Calu3 (cell line): ENCODE data around the gene LRP2. TPM values are rescaled to one million over a fixed set of nuclear protein-coding genes. Genes with fewer than 3 reads are reported as not detected.

ENCODE experiments used
- BruUV-seq: library from RNA; stranded (reverse); fragments of 400-500 nt; replicated peaks from 2 replicates; lab custom pipeline; 2021; lab: Mats Ljungman, UMichigan
- CTCF ChIA-PET: fragments of 300-600 bp; sonication (Branson Sonifier 250); formaldehyde crosslinking; loops from one replicate; lab custom pipeline; 2022; ENCODE audit warnings: antibody characterized with exemption; lab: Charles Lee
- DNase-seq: peaks from one replicate; pipeline ENCODE4 v3.0.0; 2022
- H3K27ac Mint-ChIP-seq: one replicate; pipeline ENCODE4 v1.8.0; 2022; ENCODE audit warnings: mixed read lengths; ENCODE audit not compliant: unreplicated experiment
- H3K27me3 Mint-ChIP-seq: one replicate; pipeline ENCODE4 v1.8.0; 2022; ENCODE audit warnings: mixed read lengths; ENCODE audit not compliant: unreplicated experiment
- H3K36me3 Mint-ChIP-seq: one replicate; pipeline ENCODE4 v1.8.0; 2022; ENCODE audit warnings: mild to moderate bottlenecking, moderate library complexity, mixed read lengths; ENCODE audit not compliant: insufficient read depth, unreplicated experiment
- H3K4me1 Mint-ChIP-seq: one replicate; pipeline ENCODE4 v1.8.0; 2022; ENCODE audit warnings: mild to moderate bottlenecking, low read depth, mixed read lengths; ENCODE audit not compliant: unreplicated experiment
- H3K4me3 Mint-ChIP-seq: one replicate; pipeline ENCODE4 v1.8.0; 2022; ENCODE audit warnings: mild to moderate bottlenecking, low read depth, moderate library complexity, mixed read lengths; ENCODE audit not compliant: unreplicated experiment
- H3K9me3 Mint-ChIP-seq: one replicate; pipeline ENCODE4 v1.8.0; 2022; ENCODE audit warnings: low read depth, mixed read lengths; ENCODE audit not compliant: unreplicated experiment
- CTCF ChIP-seq: fragments of 200-600 bp; IDR thresholded peaks from one replicate; pipeline ENCODE4 v1.8.0; 2022; ENCODE audit warnings: antibody characterized with exemption; ENCODE audit not compliant: unreplicated experiment
- intact Hi-C: fragments of 100-400 bp; cut with micrococcal nuclease; formaldehyde crosslinking; loops from one replicate; pipeline ENCODE4 v1.10.0; 2022; ENCODE audit not compliant: unreplicated experiment
- total RNA-seq: library from RNA; stranded (reverse); gene quantifications from 2 replicates; pipeline ENCODE4 v1.2.3, GENCODE V29; 2022

LRP2 gene
- total RNA-seq, 1 experiment from 2014 or later = 0.66 TPM

GRCh38 chr2:169178364-169178763, 184.0 kb downstream of the LRP2 start:
- BruUV-seq = no TSS peak
- no peaks in the 10 kb centered on the region for H3K36me3 Mint-ChIP-seq
- DNase-seq = no peak

GRCh38 chr2:169175112-169175511, 187.2 kb downstream of the LRP2 start:
- intact Hi-C loops = no loop called here
- DNase-seq = no peak
- Mint-ChIP-seq H3K36me3 (no peaks in the 10 kb centered on the region), H3K9me3 (no peaks in the 10 kb centered on the region), H3K27me3 (no peaks in the 10 kb centered on the region), H3K4me1 (no peaks in the 10 kb centered on the region), H3K4me3 (no peak overlapping the region), H3K27ac (no peak overlapping the region)
- TF ChIP-seq CTCF = no peak
- BruUV-seq = no TSS peak
- CTCF ChIA-PET = no interaction called here

More at GRCh38 chr2:169178364-169178763, 184.0 kb downstream of the LRP2 start:
- intact Hi-C loops = no loop called here
- CTCF ChIA-PET = no interaction called here
- no peaks in the 10 kb centered on the region for H3K27me3 Mint-ChIP-seq
- no peak overlapping the region for H3K4me3 Mint-ChIP-seq
- TF ChIP-seq CTCF = no peak
- no peak overlapping the region for H3K27ac Mint-ChIP-seq
- H3K9me3 Mint-ChIP-seq = no peaks in the 10 kb centered on the region
- no peaks in the 10 kb centered on the region for H3K4me1 Mint-ChIP-seq

- no TSS peak for BruUV-seq
These were observed 188.5 kb downstream of the LRP2 start for GRCh38 chr2:169173876-169174275.

GRCh38 chr2:169172914-169173313, 189.4 kb downstream of the LRP2 start:
- Mint-ChIP-seq H3K4me1 (no peaks in the 10 kb centered on the region), H3K27me3 (peaks cover 2% of the 10 kb centered on the region), H3K27ac (no peak overlapping the region), H3K9me3 (no peaks in the 10 kb centered on the region), H3K36me3 (no peaks in the 10 kb centered on the region), H3K4me3 (no peak overlapping the region)
- no TSS peak for BruUV-seq
- CTCF ChIA-PET = no interaction called here
- intact Hi-C loops = no loop called here
- no peak for DNase-seq
- no peak for TF ChIP-seq CTCF

More at GRCh38 chr2:169173876-169174275, 188.5 kb downstream of the LRP2 start:
- intact Hi-C loops = no loop called here
- Mint-ChIP-seq H3K4me1 (no peaks in the 10 kb centered on the region), H3K27ac (no peak overlapping the region), H3K4me3 (no peak overlapping the region), H3K27me3 (no peaks in the 10 kb centered on the region), H3K36me3 (no peaks in the 10 kb centered on the region), H3K9me3 (no peaks in the 10 kb centered on the region)
- DNase-seq = no peak
- CTCF ChIA-PET = no interaction called here
- TF ChIP-seq CTCF = no peak
